Measurements from ENCODE around the gene TBCK.

DNA sequence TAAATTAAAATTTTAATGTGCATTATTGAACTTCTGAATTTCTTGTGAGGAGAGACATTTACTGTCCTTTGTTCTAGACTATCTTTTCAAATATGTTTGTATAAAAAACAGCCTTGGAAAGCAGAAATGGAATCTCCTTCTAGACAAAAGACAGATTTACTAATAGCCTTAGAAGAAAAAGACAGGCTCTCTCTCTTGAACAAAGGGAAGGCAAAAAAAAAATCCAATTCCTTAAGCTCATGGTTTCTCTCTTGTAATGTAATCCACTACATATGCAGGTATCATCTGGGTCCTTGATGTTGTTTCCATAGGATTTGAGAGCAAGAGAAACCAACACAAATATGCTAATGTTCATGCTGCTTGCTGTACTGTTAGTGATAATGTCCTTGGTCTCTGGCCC is 106.0 kb downstream of the TBCK start:
- TF ChIP-seq CTCF (IDR thresholded peaks at IDR 0.05 in 2 of 3, conservative IDR thresholded peaks at IDR 0.05 in 1 of 3; ENCODE audit: borderline replicate concordance in 1 of 3, insufficient read depth in 1 of 3, low read depth in 2 of 3, low read length in 2 of 3) (no peak), EZH2 (IDR thresholded peaks at IDR 0.05) (no peak), POLR2AphosphoS5 (IDR thresholded peaks at IDR 0.05; ENCODE audit: low read depth, low read length) (no peak), ZFX (IDR thresholded peaks at IDR 0.05) (no peak), POLR2A (IDR thresholded peaks at IDR 0.05; ENCODE audit: borderline replicate concordance, extremely low read depth, insufficient read depth, insufficient read length) (no peak), EGR1 (IDR thresholded peaks at IDR 0.05; ENCODE audit: low read depth) (no peak), ZBTB33 (IDR thresholded peaks at IDR 0.05; ENCODE audit: extremely low read depth, insufficient replicate concordance, low read length) (no peak), EZH2phosphoT487 (IDR thresholded peaks at IDR 0.05; ENCODE audit: borderline replicate concordance) (no peak)
- TF ChIP-seq, protein P1, sequence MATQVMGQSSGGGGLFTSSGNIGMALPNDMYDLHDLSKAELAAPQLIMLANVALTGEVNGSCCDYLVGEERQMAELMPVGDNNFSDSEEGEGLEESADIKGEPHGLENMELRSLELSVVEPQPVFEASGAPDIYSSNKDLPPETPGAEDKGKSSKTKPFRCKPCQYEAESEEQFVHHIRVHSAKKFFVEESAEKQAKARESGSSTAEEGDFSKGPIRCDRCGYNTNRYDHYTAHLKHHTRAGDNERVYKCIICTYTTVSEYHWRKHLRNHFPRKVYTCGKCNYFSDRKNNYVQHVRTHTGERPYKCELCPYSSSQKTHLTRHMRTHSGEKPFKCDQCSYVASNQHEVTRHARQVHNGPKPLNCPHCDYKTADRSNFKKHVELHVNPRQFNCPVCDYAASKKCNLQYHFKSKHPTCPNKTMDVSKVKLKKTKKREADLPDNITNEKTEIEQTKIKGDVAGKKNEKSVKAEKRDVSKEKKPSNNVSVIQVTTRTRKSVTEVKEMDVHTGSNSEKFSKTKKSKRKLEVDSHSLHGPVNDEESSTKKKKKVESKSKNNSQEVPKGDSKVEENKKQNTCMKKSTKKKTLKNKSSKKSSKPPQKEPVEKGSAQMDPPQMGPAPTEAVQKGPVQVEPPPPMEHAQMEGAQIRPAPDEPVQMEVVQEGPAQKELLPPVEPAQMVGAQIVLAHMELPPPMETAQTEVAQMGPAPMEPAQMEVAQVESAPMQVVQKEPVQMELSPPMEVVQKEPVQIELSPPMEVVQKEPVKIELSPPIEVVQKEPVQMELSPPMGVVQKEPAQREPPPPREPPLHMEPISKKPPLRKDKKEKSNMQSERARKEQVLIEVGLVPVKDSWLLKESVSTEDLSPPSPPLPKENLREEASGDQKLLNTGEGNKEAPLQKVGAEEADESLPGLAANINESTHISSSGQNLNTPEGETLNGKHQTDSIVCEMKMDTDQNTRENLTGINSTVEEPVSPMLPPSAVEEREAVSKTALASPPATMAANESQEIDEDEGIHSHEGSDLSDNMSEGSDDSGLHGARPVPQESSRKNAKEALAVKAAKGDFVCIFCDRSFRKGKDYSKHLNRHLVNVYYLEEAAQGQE (IDR thresholded peaks at IDR 0.05; ENCODE audit: low read depth): no peak
